Activated T-helper 2 cell treated with anti-CD3 and anti-CD28 coated beads, Interferon-gamma antibody, Interleukin-2, Interleukin-4, amounts not matched to agents 10 μg/mL and 5 μg/mL and 100 μg/mL, durations not matched to agents 14 hours and 24 hours and 36 hours (primary cell): Measurements from ENCODE around the gene UBE2L6. TPM values are rescaled to one million over a fixed set of nuclear protein-coding genes. Genes with fewer than 3 reads are reported as not detected.

ENCODE experiments used
- DNase-seq: peaks from one replicate; pipeline ENCODE4 v3.0.0; 2021; ENCODE audit warnings: low spot score
- H3K27ac Mint-ChIP-seq: one replicate; pipeline ENCODE4 v1.8.0; 2021; ENCODE audit warnings: mixed read lengths
- H3K27me3 Mint-ChIP-seq: one replicate; pipeline ENCODE4 v1.8.0; 2021; ENCODE audit warnings: low read depth, mixed read lengths
- H3K36me3 Mint-ChIP-seq: one replicate; pipeline ENCODE4 v1.8.0; 2021; ENCODE audit warnings: low read depth, mixed read lengths
- H3K4me1 Mint-ChIP-seq: one replicate; pipeline ENCODE4 v1.8.0; 2021; ENCODE audit warnings: low read depth, mixed read lengths
- H3K4me3 Mint-ChIP-seq: one replicate; pipeline ENCODE4 v1.8.0; 2021; ENCODE audit warnings: low read depth, mild to moderate bottlenecking, moderate library complexity, mixed read lengths
- H3K9me3 Mint-ChIP-seq: one replicate; pipeline ENCODE4 v1.8.0; 2021; ENCODE audit warnings: mixed read lengths
- intact Hi-C: fragments of 100-400 bp; cut with micrococcal nuclease; formaldehyde crosslinking; loops from one replicate; pipeline ENCODE4 v1.15.1; 2023
- total RNA-seq: library from RNA; stranded (reverse); gene quantifications from 2 replicates; pipeline ENCODE4 v1.2.3, GENCODE V29; 2022

Gene UBE2L6
- total RNA-seq, 1 donor from 2014 or later: 135 TPM

DNA sequence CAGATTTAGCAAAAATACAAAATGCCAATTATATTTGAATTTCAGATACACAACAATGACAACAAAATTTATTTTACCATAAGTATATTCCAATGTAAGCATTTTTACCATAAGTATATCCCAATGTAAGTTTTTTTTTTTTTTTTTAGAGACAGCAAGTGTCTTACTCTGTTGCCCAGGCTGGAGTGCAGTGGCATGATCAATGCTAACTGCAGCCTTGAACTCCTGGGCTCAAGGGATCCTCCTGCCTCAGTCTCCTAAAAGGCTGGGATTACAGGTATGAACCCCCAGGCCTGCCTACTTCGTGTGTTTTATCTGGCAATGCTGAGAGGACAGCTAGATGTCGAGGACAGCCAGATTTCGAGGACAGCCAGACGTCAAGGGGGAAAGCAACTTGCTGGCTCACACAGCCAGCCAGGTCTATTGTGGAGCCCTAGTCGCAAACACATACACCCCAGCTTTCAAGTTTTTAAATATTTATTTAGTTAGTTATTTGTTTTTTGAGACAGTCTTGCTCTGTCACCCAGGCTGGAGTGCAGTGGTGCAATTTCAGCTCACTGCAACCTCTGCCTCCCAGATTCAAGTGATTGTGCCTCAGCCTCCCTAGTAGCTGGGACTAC, 28.9 kb upstream of the UBE2L6 start:
- no peak for DNase-seq
- intact Hi-C loops: no loop called here
- H3K4me3 Mint-ChIP-seq: no peak overlapping the region
- H3K27me3 Mint-ChIP-seq: peaks cover 43% of the 10 kb centered on the region
- no peaks in the 10 kb centered on the region for H3K36me3 Mint-ChIP-seq
- H3K9me3 Mint-ChIP-seq: no peaks in the 10 kb centered on the region
- H3K27ac Mint-ChIP-seq: no peak overlapping the region
- H3K4me1 Mint-ChIP-seq: no peaks in the 10 kb centered on the region

DNA sequence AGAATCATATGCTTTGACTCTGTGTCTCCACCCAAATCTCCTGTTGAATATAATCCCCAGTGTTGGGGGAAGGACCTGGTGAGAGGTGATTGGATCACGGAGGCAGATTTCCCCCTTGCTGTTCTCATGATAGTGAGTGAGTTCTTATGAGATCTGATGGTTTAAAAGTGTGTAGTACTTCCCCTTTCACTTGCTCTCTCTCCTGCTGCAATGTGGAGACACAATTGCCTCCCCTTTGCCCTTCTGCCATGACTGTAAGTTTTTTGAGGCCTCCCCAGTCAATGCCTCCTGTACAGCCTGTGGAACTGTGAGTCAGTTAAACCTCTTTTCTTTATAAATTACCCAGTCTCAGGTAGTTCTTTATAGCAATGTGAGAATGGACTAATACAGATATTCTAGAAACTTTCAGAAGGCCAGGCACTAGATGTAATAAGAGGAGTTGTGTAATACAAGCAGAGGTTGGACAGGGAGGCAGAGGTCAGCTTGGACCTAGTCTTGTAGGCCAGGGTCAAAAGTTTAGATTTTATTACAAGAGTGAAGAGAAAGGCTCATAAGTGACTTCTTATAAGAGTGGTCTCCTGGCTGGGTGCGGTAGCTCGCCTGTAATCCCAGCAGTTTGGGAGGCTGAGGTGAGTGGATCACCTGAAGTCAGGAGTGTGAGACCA, 20.7 kb upstream of the UBE2L6 start:
- intact Hi-C loops: no loop called here
- no peak overlapping the region for H3K27ac Mint-ChIP-seq
- no peaks in the 10 kb centered on the region for H3K4me1 Mint-ChIP-seq

GRCh38 chr11:57586711-57587245, 19.3 kb upstream of the UBE2L6 start:
- Mint-ChIP-seq H3K27me3 (no peaks in the 10 kb centered on the region), H3K4me1 (no peaks in the 10 kb centered on the region), H3K9me3 (no peaks in the 10 kb centered on the region), H3K4me3 (no peak overlapping the region), H3K27ac (no peak overlapping the region), H3K36me3 (no peaks in the 10 kb centered on the region)
- intact Hi-C loops: no loop called here
- DNase-seq: no peak

More for the DNA sequence above, 20.7 kb upstream of the UBE2L6 start:
- H3K27me3 Mint-ChIP-seq: peaks cover 3% of the 10 kb centered on the region
- DNase-seq: no peak
- H3K9me3 Mint-ChIP-seq: no peaks in the 10 kb centered on the region
- no peaks in the 10 kb centered on the region for H3K36me3 Mint-ChIP-seq
- no peak overlapping the region for H3K4me3 Mint-ChIP-seq

DNA sequence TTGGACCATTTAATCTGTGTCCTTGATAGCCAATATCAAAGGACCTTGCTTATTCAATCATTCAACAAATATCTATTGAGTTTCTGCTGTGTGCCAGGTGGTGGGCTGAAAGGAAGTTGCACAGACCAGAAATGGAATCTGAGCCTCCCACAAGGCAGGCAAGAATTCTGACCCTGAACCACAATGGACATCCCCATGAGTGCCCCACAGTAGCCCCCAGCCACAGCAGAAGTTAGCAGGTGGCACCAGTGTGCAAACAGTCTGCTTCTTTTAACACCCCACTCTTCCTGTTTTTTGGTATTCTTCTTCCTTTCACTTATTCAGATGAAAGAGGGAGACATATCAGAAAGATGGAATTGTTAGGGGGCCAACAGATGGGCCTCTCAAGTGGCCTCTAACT, 17.8 kb upstream of the UBE2L6 start:
- Mint-ChIP-seq H3K27ac (no peak overlapping the region), H3K4me3 (no peak overlapping the region), H3K27me3 (no peaks in the 10 kb centered on the region), H3K4me1 (no peaks in the 10 kb centered on the region), H3K36me3 (no peaks in the 10 kb centered on the region), H3K9me3 (no peaks in the 10 kb centered on the region)
- intact Hi-C loops: no loop called here
- no peak for DNase-seq

DNA sequence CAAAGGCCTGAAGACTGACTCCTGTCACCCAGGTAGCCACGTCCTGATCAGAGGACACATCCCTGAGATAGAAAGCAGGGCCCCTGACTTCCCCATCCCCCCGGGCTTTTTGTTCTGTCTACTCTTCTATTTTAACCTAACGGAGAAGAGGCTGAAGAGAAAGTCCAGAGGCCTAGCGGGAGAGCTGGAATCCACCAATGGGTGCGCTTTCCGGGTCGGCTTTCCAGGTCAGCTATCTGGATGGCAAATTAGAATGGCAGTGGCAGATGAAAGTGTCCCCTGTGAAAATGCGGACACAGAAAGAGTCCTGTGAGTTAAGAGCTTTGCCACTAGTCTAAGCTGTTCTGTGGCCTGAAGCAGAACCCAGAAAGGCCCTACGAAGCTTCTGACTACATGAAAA, 16.9 kb upstream of the UBE2L6 start:
- H3K36me3 Mint-ChIP-seq: no peaks in the 10 kb centered on the region
- no peaks in the 10 kb centered on the region for H3K27me3 Mint-ChIP-seq
- no peak overlapping the region for H3K4me3 Mint-ChIP-seq
- H3K9me3 Mint-ChIP-seq: no peaks in the 10 kb centered on the region
- no peak overlapping the region for H3K27ac Mint-ChIP-seq
- no peak for DNase-seq
- H3K4me1 Mint-ChIP-seq: no peaks in the 10 kb centered on the region
- intact Hi-C loops: no loop called here

DNA sequence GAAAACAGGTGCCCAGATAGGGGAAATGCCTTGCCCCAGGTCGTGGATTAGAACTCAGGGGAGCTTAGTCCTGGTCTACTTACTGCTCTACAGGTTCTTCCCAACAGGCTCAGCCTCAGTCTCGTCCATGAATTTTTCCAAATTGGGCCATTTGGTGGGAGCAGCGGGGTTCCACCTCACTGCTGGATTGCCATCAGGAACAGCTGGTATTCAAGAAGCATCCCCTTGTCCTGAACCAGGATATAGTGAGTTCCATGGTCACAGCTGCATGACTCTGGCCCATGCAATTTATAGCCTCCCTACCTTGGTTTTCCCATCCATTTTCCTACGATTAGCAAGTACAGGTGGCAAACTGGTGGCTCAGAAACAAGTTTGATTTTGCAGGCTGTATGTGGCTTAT, 6.6 kb upstream of the UBE2L6 start:
- no peaks in the 10 kb centered on the region for H3K4me1 Mint-ChIP-seq
- intact Hi-C loops: no loop called here
- H3K36me3 Mint-ChIP-seq: no peaks in the 10 kb centered on the region
- no peaks in the 10 kb centered on the region for H3K9me3 Mint-ChIP-seq
- H3K27ac Mint-ChIP-seq: no peak overlapping the region
- H3K27me3 Mint-ChIP-seq: peaks cover 8% of the 10 kb centered on the region
- no peak overlapping the region for H3K4me3 Mint-ChIP-seq
- DNase-seq: no peak

GRCh38 chr11:57571606-57572005, 4.1 kb upstream of the UBE2L6 start:
- Mint-ChIP-seq H3K9me3 (no peaks in the 10 kb centered on the region), H3K4me1 (peaks cover 6% of the 10 kb centered on the region), H3K4me3 (no peak overlapping the region), H3K36me3 (no peaks in the 10 kb centered on the region), H3K27ac (no peak overlapping the region), H3K27me3 (peaks cover 6% of the 10 kb centered on the region)
- DNase-seq: no peak
- intact Hi-C loops: no loop called here

DNA sequence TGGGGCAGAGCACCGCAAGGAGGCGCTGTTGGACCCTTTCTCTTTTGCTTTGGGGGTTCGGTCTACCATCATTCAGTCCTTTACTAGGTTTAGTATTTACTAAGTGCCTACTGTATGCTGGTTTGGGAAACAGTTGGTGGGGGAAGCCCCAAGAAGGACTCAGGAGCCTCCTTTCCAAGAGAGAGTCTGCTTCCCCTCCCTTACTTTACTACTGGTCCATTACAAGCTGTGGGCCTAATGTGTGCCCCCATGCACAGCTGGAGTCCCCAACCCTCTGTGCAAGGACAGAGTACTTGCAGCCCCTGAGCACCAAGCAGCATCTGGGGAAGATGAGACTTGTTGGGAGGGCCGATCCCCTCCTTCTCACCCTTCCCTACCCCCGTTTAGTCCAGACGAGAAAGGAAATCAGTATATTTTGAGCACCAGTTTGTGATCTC, 876 bp upstream of the UBE2L6 start:
- H3K27me3 Mint-ChIP-seq: no peaks in the 10 kb centered on the region
- peak overlapping the region; percentile 97 for H3K27ac Mint-ChIP-seq
- intact Hi-C loops: loop anchor here (1.0 to 5.0 kb wide), 7 partner anchors 73 to 1009 kb away; partner anchors contain the start of genes LPXN, MED19, TMX2 and ZFP91
- peaks cover 24% of the 10 kb centered on the region for H3K4me1 Mint-ChIP-seq
- peak; percentile 82 for DNase-seq
- no peaks in the 10 kb centered on the region for H3K9me3 Mint-ChIP-seq
- peak overlapping the region; percentile 99 for H3K4me3 Mint-ChIP-seq
- H3K36me3 Mint-ChIP-seq: peaks cover 13% of the 10 kb centered on the region

GRCh38 chr11:57566905-57567514, 462 bp downstream of the UBE2L6 start:
- Mint-ChIP-seq H3K27me3 (no peaks in the 10 kb centered on the region), H3K4me1 (peaks cover 28% of the 10 kb centered on the region), H3K9me3 (no peaks in the 10 kb centered on the region), H3K27ac (peak overlapping the region; percentile 84), H3K36me3 (peaks cover 17% of the 10 kb centered on the region), H3K4me3 (peak overlapping the region; percentile 92)
- intact Hi-C loops: loop anchor here (1.0 to 5.0 kb wide), 7 partner anchors 37 to 1010 kb away; partner anchors contain the start of genes LPXN, SELENOH, TIMM10 and ZFP91
- DNase-seq: peak; percentile 33

DNA sequence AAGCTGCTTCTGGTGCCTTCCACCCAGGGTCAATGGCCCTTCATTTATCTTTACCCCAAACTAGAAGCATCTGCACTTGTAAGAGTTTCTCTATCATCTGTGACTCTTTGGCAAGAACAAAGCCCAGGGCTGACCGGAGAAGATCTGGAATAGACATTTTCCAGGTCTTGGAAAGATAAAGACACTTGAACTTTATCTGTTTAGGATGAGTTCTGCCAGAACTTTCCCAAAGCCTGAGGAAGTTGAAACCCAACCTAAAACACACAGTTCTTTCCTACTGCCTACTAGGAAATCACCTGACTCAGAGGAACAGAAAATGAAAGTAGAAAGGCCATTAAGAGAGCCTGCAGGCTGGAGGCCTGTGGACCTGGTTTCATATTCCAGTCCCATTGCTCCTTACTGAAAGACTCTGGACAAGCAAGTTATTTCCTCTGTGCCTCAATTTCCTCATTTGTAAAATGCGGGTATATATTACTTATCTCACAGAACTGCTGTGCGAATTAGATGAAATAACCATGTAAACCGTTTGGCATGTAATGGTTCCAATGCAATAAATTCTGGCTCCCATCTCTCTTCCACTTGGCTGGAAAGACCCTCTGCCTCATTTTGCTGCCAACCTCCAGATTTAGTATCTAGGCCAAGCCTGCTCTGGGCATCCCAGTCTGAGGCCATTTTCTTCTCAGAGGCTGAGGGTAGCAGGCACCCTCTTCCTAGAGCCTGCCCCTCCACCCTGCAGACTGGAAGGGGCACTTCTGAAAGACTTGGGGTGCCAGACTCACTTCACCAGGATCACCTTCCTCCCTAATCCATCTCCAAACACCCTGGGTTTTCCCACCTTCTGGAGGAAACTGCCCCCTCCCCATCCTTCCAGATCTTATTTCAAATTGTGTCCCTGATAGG, 1.2 kb downstream of the UBE2L6 start:
- H3K36me3 Mint-ChIP-seq: peaks cover 22% of the 10 kb centered on the region
- peak overlapping the region; percentile 92 for H3K4me3 Mint-ChIP-seq
- H3K27ac Mint-ChIP-seq: peak overlapping the region; percentile 84
- H3K27me3 Mint-ChIP-seq: no peaks in the 10 kb centered on the region
- H3K4me1 Mint-ChIP-seq: peaks cover 32% of the 10 kb centered on the region
- no peaks in the 10 kb centered on the region for H3K9me3 Mint-ChIP-seq
- DNase-seq: peak; percentile 28
- intact Hi-C loops: loop anchor here (1.0 to 5.0 kb wide), 5 partner anchors 36 to 1011 kb away; partner anchors contain the start of genes LPXN, TIMM10 and ZFP91

GRCh38 chr11:57562596-57562995, 4.9 kb downstream of the UBE2L6 start:
- Mint-ChIP-seq H3K4me3 (no peak overlapping the region), H3K36me3 (peaks cover 48% of the 10 kb centered on the region), H3K27ac (peak overlapping the region; percentile 73), H3K27me3 (no peaks in the 10 kb centered on the region), H3K4me1 (peaks cover 31% of the 10 kb centered on the region), H3K9me3 (no peaks in the 10 kb centered on the region)
- no peak for DNase-seq
- intact Hi-C loops: no loop called here

DNA sequence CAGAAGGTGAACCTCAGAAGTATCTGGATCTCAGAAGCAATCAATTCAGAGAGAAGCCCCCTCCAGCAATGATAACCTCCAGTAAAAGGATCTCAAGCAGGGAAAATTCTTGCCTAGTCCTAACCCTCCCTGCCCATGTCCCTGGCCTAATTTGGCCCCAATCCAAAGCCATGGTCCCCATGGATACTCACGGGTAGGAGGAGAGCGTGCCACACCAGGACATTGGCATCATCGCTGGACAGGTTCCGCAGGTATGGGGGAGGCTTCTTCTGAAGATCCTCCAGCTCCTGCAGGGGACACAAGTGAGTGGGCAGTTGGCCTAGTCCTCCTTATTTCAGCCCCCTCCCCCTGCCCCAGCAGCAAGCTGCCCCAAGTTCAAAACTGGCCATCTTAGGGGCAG, 7.3 kb downstream of the UBE2L6 start:
- peaks cover 65% of the 10 kb centered on the region for H3K36me3 Mint-ChIP-seq

More for the DNA sequence above, 7.3 kb downstream of the UBE2L6 start:
- H3K4me1 Mint-ChIP-seq: peaks cover 27% of the 10 kb centered on the region
- no peaks in the 10 kb centered on the region for H3K27me3 Mint-ChIP-seq
- intact Hi-C loops: no loop called here
- no peaks in the 10 kb centered on the region for H3K9me3 Mint-ChIP-seq
- H3K27ac Mint-ChIP-seq: no peak overlapping the region
- no peak for DNase-seq
- no peak overlapping the region for H3K4me3 Mint-ChIP-seq
